Left renal pelvis (tissue), 4 donors: ENCODE data around the gene BICD1. TPM values are rescaled to one million over a fixed set of nuclear protein-coding genes. Genes with fewer than 3 reads are reported as not detected.

ENCODE experiments used
- DNase-seq, 4 donors: peaks; one replicate each; pipeline ENCODE4 v3.0.0-alpha.2; 2013; ENCODE audit warnings: low read depth in 4 of 4, low spot score in 3 of 4
- polyA plus RNA-seq, 4 donors: library from polyadenylated mRNA; unstranded; fragments of 120-200 nt; gene quantifications; one replicate each; pipeline ENCODE4 v1.2.1, GENCODE V29; 2013; ENCODE audit not compliant: insufficient read length in 4 of 4

BICD1 gene
- polyA plus RNA-seq, 4 donors = 21.0 to 26.5 (median 23.8) TPM

DNA sequence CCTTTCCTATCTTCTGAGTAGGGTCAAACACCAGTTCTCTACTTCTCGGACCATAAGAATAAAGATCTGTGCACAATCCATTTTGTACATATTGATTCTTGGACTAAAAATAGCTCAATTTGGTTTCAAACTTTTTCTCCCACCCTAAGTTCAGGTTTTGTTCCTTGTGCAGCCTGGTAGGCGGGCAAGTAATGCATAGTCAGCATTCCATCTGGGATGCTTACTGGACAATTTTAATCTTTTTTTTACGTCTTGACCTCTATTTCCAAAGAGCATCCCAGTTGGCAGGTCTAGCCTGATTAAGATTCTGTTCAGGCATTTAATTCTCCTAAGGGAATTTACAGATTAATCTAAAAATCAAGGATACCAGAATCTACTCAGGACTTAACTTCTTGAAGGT, 126.9 kb downstream of the BICD1 start:
- no peak for DNase-seq

DNA sequence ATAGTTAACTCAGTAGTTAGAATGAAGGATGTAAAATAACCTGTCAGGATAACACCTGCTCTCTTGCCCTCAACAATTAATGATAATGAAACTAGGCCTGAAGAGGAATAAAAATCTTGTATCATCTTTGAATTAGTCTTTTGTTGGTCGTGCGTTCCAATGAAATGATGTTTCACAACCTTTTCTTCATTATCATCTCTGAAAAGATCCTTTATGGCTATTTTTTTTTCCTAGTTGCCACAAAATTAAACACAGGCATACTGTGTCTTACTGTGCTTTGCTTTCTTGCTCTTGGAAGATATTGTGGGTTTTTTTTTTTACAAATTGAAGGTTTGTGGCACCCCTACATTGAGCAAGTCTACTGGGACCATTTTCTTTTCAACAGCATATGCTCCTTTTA, 128.6 kb downstream of the BICD1 start:
- no peak for DNase-seq

DNA sequence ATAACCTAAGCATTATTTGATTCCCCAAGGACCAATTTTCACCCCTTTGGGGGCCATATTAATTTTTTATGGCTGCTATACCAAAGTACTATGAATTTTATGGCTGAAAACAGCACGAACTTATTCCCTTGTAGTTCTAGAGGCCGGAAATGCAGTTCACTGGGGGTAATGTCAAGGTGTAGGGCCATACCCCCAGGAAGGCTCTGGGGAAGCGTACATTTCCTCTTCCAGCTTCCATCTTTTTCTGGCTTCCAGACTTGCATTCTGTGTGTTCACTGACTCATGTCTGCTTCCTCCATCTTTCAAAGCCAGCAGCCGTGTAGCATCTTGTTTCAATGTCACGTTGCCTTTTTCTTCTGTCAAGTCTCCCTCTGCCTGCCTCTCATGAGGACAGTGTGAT, 133.5 kb downstream of the BICD1 start:
- DNase-seq = no peak

DNA sequence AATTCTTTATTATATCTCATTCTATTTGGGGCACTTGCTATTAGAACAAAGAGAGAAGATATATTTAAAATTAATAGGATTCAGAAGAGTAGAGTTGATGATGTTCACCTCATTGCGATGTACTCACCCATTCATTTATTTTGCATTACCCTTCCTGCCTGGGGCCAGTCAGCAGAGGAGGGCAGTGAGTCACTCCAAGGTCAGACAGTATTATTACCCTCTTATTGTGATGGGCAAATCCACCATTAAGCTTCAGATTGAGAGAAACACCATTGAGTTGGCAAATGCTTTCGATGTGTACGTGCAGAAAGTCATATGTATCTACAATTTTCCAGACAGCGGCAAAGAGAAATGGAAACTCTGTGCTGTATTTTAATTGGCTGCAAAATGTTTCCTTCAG, 134.2 kb downstream of the BICD1 start:
- no peak for DNase-seq

DNA sequence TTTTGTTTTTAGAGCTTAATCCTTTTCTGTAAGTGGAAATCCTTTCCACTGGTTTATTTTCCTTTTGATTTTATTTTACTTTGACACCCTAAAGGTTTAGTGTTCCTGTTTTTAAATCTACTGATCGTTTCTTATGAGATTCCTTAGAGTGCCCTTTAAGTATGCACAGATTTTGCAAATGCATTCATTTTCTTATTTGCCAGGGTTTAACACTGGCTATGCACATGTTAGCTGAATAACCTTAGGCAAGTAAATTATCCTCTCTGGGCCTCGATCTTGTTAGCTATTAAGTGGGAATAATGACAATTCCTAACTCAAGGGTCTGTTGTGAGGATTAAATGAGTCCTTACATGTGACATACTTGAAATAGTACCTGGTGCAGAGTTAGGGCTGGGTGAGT, 136.0 kb downstream of the BICD1 start:
- no peak for DNase-seq

DNA sequence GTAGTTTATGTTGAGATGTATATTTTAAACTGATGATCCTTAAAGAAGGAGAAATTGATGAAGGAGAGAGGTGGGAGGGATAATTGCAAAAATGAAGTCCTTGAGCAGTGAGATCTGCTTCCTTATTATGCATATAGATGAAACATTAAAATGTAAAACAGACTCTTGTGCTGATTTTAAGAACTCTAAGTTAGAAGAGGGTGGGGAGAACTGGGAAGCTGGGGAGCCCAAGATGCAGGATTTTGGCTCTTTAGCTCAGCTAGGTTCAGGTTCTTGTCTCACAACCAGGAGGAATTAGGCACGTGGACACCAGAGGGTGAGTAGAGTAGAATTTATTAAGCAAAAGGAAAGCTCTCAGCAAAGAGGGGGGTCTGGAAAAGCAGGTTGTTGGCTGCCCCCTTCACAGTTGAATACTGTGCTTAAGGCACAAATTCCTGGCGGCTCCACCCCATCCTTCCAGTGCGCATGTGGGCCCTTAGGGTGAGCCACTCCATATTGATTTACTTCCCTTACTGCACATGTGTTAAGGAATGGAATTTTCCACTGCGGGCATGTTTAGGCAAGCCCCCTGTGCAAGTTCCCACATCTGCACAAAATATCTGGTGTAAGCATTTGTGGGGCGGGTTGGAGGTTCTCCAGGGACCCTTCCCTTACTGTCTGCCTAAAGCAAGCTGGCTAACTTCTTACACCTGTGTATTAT, 141.9 kb downstream of the BICD1 start:
- no peak for DNase-seq

DNA sequence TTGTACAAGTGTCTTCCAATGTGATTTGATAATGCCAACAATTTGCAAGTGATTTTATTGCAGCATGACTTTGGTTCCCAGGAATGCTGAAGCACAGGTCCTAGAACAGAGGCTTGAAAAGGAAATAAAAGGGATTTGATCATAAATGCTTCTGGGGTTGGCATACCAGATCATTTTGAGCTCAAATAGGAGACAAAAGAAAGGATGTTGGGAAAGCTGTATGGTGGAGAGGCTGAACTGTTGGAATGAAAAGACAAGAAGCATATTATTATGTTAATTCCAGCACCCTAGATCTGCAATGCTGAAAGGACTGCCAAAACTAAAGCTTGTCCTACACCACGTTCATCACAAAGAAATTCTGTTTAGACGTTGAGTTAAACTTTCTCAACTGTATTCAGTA, 143.1 kb downstream of the BICD1 start:
- DNase-seq = no peak

DNA sequence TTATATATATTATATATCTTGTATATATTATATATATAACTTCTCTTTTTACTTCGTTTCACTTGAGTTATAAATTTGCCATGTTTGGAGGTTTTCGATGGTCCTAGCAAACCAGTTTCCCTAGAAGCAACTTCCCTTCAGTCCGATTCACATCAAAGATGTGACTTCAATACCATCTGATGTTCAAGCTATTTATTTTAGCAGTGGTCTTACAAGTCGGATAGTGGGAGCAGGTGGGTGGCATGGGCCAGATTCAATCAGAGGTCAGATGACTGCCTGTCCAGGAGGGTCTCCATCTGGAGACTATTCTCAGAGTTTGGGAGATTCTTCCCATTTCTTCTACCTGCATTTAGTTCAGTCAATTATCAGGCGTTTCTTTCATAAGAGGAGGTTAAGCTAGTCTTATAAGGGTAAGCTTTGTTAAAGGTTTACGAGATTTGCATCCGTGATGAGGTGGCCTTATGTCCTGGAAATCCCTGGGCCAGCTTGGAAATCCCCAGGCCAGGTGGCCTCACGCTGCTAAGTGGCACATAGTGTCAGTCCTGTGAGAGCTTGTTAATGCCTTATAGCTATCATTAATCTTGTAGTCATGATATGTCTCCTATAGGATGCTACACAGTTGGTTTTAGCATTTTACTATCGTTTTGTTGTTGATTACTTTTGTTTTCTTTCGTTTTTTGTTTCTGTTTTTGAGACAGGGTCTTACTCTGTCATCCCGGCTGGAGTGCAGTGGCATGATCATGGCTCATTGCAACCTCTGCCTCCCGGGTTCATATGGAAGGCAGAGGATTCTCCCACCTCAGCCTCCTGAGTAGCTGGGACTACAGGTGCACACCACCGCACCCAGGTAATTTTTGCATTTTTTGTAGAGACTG, 145.8 kb downstream of the BICD1 start:
- DNase-seq = no peak

DNA sequence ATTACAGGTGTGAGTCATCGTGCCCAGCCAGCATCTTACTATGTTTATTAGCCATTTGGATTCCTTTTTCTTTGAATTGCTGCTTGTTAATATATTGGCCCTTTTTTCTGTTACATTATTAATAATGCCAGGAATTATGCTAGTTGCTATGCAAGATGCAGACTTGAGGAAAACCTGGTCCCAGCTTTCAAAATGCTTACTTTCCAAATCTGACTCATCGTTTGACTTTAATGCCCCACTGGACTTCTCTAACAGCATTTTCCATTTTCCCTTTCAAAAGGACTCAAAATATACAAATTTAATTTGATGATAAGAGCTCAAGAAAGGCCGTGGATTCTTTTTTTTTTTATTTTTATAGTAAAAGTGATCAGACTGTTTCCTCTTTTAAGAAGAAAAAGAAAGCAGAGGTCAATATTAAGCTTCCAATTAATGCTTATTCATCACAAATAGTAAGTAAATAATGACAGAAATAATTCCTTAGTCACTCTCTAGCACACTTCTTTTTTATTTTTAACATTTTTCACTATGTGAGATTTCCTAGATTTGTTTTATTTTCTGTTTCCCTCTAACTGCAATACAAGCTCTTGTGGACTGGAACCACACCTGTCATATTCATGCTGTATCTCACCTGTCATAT, 146.6 kb downstream of the BICD1 start:
- no peak for DNase-seq

DNA sequence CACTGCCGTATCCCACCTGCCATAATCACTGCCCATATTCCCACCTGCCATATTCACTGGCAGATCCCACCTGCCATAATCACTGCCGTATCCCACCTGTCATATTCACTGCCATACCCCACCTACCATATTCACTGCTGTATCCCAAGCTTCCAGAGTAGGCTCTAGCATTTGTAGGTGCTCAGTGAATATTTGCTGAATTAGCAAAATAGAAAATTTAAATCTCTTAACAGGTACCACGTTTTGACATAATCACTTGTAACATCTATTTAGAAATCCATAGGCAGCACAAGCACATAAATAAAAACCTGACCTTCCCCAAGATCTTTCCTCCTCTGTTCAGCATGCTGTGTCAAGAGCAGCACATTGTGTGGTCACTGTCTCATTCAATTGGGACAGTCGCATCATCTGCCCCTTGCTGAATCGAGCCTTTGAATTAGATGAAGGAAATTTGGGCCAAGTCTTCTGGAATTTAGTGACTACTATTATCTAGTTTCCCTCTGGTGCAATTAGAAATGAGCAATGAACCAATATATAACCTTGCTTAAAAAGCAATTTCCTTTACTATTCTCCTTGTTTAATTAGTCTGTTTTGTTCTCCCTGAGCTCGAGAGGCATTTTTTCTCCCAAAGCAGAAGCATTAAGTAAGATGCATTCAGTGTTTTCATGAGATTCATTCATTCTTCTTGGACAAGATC, 147.8 kb downstream of the BICD1 start:
- DNase-seq = no peak

DNA sequence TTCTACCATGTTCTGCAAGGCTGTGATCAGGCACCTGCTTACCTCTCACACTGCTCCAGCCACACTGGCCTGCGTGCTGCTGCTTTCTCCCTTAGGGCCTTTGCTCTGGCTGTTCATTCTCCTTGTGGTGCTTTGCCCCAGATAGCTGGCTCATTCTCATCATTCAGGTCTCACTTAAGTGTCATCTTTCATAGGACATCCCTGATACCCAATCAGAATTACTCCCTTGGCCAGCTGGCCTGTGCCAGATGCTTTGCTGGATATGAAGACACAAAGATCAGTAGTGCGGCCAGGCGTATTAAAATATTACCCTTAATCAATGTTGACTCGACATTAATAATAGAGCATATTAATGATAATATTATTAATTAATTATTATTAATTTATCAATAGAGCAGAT, 148.9 kb downstream of the BICD1 start:
- DNase-seq = no peak

DNA sequence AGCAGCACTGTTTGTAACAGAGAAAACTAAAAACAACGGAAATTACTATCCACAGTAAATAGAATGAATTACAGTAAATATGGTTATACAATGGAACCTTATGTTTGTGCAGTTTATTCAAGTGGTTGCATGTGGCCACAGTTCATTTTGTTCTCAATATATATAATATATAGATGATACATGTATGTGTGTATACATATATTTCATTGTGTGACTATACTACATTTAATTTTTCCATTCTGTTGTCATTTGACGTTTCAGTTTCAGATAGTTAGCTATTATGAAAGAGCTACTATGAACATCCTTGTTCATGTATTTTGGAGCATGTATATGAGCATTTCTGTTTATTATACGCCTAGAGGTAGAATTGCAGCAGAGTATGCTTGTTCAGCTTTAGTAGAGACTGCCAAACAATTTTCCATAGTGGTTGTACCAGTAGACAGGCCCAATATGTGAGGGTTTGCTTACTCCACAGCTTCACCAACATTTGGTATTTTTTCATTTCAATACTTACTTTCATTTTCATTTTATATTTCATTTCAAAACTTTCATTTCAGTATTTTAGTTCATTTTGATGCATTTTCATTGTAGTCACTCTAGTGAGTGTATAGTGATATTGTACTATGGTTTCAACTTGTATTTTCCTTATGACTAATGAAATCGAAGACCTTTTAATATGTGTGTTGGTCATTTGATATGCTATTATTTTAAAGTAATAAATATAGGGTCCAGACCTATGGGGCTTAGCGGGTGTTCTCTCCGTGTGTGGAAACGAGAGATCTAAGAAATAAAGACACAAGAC, 151.2 kb downstream of the BICD1 start:
- no peak for DNase-seq

DNA sequence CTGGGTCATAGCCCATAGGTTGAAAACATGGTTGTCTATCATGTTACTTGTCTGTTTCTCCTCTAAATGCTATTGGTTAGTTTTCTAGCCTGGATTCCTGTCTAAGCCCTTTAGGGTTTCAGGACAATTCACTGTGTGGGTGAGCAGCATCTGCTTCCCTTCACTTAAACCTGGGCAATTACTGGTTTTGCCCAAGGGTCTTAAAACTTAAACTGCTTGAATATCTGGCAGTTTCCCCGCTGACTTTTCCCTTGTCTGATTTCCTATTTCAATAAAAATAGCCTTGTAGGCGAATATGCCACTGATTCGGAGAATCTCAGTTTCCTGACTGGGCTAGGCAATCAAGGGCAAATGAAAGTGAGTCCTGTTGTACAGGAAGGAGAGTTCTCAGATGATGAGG, 154.0 kb downstream of the BICD1 start:
- no peak for DNase-seq

DNA sequence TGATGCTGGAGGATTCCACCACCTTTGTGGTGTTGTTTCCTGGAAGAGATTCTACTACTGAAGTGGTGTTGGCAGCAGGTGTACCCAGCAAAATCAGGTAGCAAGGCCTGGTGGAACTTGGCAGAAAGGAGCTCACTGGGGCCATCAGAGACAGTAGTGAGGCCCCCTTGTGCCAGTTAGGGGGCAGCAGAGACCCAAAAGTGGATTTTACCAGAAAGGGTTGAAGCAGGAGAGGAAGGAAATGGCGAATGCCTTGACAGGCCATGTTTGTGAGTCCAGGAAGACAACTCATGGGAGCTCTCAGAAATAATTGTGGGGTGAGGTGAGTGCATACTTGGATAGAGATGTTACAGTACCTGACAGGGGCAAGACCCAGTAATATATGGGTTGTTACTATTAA, 155.0 kb downstream of the BICD1 start:
- no peak for DNase-seq

DNA sequence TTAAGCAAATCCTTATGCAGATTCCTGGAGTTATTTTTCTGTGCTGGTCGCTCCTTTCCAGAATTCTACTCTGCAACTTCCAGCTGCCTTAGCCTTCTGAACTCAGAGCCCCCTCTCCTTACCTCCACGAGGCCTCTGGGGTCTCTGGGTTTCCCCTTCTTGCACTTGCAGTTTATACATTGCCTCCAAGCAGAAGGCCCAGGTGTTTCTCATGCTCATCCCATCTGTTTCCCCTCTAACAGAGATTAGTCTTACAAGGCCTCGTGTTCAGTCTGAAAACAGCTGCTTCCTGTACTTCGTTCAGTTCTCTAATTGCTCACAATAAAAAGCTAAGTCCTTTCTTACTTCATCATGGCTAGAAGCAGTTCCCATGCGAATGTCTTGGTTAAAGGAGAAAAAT, 158.3 kb downstream of the BICD1 start:
- no peak for DNase-seq

DNA sequence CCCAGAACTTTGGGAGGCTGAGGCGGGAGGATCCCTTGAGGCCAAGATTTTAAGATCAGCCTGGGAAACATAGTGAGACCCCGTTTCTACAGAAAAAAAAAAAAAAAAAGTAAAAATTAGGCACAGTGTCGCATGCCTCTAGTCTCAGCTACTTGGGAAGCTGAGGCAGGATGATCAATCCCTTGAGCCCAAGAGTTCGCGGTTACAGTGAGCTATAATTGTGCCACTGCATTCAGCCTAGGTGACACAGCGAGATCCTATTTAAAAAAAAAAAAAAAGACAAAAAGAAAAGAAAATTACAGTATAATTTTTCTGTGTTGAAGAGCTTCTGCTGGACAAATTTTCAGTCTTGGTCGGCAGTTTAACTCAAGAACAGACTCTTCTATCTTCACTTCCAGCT, 158.8 kb downstream of the BICD1 start:
- no peak for DNase-seq

DNA sequence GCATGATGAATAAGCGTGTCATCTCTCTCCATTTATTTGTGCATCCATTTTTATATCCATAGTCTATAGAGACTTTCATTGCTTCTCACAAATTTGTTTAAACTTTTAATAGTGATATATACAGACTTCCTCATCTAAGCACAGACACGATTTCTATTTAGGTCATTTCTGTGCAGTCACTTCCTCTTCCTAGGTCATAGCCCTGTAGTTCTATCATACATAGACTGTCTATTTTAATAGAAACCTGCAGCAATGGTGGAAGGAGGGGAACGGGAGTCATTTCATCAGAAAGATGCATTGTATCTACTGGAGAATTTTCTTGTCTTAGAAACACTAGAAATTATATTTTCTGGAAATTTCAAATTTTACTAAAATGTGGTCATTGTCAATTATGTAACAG, 159.3 kb downstream of the BICD1 start:
- DNase-seq = no peak

DNA sequence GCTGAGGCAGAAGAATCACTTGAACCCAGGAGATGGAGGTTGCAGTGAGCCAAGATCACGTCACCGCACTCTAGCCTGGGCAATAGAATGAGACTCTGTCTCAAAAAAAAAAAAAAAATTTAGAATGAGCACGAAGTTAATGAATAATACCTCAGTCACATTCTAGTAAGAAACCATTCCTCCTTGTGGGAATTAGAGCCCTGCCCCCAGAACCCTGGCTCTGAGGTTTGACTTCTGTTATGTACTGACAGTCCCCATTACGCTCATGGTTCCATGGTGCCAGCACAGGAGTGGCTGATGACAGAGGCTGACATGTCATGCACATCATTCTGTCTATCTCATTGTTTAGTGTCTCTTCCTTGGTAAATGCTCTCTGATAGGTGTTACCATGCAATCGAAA, 160.1 kb downstream of the BICD1 start:
- DNase-seq = no peak

DNA sequence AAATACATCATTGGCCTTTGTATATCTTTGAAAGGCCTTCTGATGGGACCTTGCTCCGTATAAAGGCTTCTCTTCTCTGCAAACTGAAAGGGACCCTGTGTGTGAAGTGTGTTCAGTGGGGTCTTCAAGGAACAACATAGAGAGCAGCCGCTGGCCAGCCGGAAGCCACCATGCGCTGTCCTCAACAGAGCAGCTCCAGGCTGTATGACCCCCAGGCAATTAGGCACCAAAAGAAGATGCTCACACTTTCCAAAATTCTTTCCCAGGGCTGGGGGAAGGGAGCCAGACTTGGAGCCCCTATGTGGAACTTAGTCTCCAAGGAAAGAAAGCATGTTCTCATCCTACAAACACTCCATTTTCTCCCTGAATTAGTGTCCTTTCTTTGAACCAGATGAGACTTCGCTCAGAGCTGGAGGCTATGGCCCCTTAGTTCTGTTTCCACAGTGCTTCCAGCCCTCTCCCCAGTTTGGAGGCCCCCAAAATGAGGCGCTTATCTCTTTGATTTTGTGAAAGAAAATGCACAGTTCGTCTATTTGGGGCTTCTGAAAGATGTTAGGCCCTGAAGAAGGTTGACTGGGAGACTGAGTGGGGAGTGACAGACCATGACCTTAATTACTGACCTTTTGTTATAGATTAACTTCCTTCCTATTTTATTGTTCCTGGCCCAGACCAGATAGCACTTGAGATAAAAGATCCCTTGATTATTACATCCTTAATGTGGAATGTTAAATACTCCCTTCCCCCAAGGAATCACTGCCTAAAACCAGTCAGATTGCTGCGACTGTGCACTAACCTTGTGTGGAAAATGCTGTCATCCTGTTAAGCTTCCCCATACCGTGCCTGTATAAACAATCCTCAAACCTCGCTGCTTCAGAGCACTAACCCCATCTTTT, 164.4 kb downstream of the BICD1 start:
- no peak for DNase-seq
